GM19099 (cell line): ENCODE measurements around the gene CDH13.

Experiments used
- POLR2A ChIP-seq: IDR thresholded peaks from 3 replicates; pipeline ENCODE4 v1.6.1; 2011; ENCODE audit warnings: low read depth; ENCODE audit not compliant: insufficient read length; ENCODE audit errors: extremely low read depth

The CDH13 gene

GRCh38 chr16:82788225-82788624, 161.5 kb downstream of the CDH13 start:
- TF ChIP-seq POLR2A, result no peak

DNA sequence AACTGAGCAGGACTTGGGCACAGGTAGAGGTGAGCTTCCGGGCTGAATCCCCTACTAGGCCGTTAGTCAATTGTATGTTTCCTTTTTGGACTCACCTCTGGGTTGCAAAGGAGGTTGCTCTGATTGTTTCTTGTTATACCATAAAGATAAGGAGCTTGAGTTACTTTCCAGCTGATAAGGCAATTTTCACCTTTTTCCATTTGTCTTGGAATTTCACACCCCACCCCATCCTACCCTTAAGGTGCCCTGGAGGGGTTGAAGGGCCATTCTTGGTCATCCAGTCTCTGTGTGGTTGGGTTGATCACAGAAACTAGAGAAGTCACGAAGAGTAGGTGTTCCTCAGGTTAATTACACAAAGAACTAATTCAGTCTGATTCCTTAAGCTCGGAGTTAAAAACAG, 162.2 kb downstream of the CDH13 start:
- no peak for TF ChIP-seq POLR2A

- TF ChIP-seq POLR2A, result no peak
These were observed 165.9 kb downstream of the CDH13 start for GRCh38 chr16:82792693-82793092.

DNA sequence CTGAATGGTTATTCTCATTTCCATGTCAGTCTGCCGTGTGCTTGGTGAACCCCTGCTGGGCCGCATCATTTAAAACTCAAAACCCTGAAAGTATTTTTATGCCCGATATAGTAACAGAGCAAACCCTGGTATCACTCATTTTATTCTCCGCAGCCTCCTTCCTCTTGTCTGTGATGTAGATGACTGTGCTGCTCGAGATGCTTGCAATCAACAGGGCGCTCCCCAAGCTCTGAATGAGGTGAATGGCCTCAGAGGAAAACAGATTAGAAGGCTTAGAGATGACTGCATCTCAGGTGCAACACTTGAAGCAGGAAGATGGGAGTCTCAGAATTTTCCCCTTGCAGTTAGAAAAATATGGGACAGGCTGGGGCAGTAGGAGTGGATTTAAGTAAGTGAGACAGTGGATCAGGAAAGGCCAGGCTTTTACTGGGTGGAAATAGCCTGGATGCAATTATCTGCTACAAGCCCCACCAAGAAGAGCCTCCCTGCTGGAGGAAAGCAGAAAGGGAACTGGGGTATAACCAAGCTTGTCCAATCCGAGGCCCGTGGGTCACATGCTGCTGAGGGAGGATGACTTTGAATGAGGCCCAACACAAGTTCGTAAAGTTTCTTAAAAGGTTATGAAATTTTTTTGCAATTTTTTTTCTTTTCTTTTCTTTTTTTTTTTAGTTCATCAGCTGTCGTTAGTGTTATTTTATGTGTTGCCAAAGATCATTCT, 166.9 kb downstream of the CDH13 start:
- no peak for TF ChIP-seq POLR2A

GRCh38 chr16:82796047-82796446, 169.3 kb downstream of the CDH13 start:
- no peak for TF ChIP-seq POLR2A

GRCh38 chr16:82801361-82801760, 174.6 kb downstream of the CDH13 start:
- no peak for TF ChIP-seq POLR2A

DNA sequence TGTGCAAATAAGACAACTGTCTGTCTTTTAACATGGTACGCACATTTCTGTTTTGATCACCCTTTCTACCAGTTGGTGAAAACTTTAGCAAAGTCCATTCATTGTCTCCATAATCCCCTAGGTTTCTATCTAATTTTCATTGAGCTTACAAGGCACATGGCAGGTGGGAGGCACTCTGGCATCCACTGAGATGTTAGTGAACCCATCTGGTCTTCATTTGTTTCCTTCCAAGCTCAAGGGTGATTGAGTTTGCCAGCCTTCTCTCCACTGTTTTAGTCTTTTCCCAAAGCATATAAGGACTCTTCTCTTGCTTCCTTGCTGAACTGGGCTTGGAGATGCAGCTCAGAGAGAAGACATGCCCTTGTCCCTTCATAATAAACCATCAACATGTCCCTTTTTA, 179.1 kb downstream of the CDH13 start:
- no peak for TF ChIP-seq POLR2A

GRCh38 chr16:82807311-82807710, 180.5 kb downstream of the CDH13 start:
- no peak for TF ChIP-seq POLR2A

DNA sequence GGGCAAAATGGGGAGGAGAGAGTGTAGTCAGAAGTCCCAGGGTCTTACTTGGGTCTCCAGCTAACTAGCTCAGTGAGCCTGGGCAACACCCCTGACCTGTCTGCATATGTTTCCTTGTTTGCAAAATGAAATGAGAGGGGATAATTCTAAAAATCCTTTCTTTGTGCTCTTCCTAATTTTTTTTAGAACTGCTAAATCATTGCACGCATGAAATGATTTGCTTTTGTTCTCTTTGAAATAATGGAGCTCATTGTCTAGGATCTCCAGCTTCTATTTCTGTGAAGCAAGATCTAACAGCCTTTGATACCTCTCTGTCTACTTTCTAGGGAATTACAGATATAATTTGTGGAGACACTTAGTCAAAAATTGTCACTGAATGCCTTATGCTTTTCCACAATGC, 181.3 kb downstream of the CDH13 start:
- no peak for TF ChIP-seq POLR2A

GRCh38 chr16:82810077-82810476, 183.3 kb downstream of the CDH13 start:
- no peak for TF ChIP-seq POLR2A

- no peak for TF ChIP-seq POLR2A
These were observed 187.3 kb downstream of the CDH13 start for GRCh38 chr16:82814059-82814458.

DNA sequence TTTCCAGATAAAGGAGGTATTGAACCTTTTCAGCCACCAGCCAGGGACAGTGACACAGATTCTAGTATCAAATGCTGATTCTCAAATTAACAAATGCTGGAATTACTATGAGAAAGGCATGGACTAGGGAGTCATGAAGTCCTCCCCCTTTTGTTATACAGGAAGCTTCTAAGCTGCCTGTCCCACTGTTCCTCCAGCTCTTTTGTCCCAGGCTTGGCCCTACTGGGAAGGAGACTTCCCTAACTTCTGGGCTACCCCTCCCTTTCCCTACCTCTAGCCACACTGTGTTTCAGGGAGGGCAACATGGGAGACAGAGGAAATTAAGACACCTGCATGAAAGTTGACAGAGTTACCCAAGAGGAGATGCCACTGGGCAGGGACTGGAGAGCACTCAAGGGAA, 192.5 kb downstream of the CDH13 start:
- no peak for TF ChIP-seq POLR2A

- TF ChIP-seq POLR2A, result no peak
These were observed 194.1 kb downstream of the CDH13 start for GRCh38 chr16:82820855-82821254.

GRCh38 chr16:82824408-82824807, 197.6 kb downstream of the CDH13 start:
- no peak for TF ChIP-seq POLR2A

DNA sequence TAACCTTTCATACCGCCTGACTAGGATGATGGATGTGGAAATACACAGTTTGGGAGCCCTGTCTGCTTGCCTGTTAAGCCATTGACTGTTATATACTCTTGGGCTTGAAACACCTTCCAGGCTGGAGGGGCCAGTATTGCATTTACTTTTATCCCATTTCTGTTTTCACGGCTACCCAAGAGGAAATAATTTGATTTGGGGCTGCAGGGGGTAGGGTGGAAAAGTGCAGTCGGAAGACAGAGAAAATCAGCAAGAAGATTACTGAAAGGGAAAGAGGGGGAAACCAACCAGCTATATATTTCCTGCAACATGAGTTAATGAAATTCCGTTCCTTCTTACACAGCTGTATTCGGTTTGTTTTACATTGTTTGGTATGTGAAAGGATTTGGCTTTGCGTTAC, 202.5 kb downstream of the CDH13 start:
- TF ChIP-seq POLR2A, result no peak

- no peak for TF ChIP-seq POLR2A
These were observed 204.2 kb downstream of the CDH13 start for GRCh38 chr16:82830944-82831343.

DNA sequence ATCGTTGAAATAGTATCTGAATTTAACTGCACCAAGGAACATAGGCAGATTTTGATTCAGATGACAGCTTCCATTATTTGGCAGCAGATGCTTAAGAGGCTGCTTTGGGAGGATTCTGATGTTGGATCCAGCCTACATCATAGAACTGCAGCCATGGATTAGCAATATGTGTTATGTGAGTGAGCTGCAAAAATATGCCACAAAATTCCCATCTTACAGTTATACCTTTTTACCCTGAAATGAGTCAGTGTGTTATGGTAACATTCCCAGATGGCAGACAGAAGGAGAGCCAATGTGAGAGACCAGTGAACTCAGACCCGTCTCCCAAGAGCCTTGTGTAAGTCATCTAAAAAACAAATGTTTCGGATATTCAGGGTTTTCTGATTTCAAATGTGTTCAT, 206.1 kb downstream of the CDH13 start:
- no peak for TF ChIP-seq POLR2A

DNA sequence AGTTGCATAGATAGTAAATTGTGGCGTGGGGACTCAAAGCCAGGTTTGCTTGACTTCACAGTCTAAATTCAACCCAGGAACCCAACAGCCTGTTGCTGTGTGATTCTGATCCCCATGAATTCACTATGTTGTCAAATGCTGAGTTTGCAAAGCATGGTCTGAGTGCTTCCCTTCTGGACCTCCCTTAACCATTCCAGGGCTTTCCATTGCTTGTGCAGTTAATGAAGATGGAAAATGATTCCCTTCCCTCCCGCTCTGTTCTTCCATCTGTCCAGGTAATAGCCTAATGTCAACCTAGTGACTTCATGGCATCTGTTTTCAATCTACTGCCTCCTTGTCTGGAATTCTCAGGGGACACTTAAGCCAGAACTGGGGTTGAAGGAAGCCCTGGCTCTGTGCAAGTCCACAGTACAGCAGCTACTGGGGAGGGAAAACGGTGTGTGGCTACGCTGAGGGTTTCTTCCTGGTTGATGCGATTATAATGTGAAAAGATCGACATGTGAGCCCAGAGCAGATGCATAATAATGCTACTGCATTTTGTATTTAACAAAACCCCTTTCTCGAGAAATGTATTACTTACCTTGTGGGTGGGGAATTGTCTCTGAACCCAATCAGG, 206.7 kb downstream of the CDH13 start:
- no peak for TF ChIP-seq POLR2A
